Suprapubic skin (tissue), 4 donors: ENCODE measurements around the gene HBA1. TPM values are rescaled to one million over a fixed set of nuclear protein-coding genes. Genes with fewer than 3 reads are reported as not detected.

Experiments used
- DNase-seq, 2 donors: peaks; one replicate each; pipeline ENCODE4 v3.0.0-alpha.2; 2019; ENCODE audit warnings: low spot score in 2 of 2
- H3K27ac ChIP-seq: fragments of 200-600 bp; sonication (generic); one replicate; pipeline ENCODE4 v1.5.1; 2019
- H3K27me3 ChIP-seq: fragments of 200-600 bp; sonication (generic); one replicate; pipeline ENCODE4 v1.5.1; 2019
- H3K36me3 ChIP-seq: fragments of 200-600 bp; sonication (generic); one replicate; pipeline ENCODE4 v1.5.1; 2019
- H3K4me1 ChIP-seq: fragments of 200-600 bp; sonication (generic); one replicate; pipeline ENCODE4 v1.5.1; 2019
- H3K4me3 ChIP-seq: fragments of 200-600 bp; sonication (generic); one replicate; pipeline ENCODE4 v1.5.1; 2019; ENCODE audit warnings: mild to moderate bottlenecking
- H3K9me3 ChIP-seq: fragments of 200-600 bp; sonication (generic); one replicate; pipeline ENCODE4 v1.5.1; 2019
- CTCF ChIP-seq, 2 donors: fragments of 200-600 bp in 1 of 2; fragments of 450-650 bp in 1 of 2; sonication (generic) in 1 of 2; IDR thresholded peaks; one replicate each; pipeline ENCODE4 v1.5.1; 2016 to 2019; ENCODE audit warnings: antibody characterized with exemption in 2 of 2, mild to moderate bottlenecking in 1 of 2, moderate library complexity in 1 of 2
- EP300 ChIP-seq: sonication (generic); formaldehyde crosslinking; IDR thresholded peaks from one replicate; pipeline ENCODE4 v1.6.1; 2017; ENCODE audit warnings: antibody characterized with exemption
- POLR2A ChIP-seq, 2 donors: fragments of 450-650 bp; IDR thresholded peaks; one replicate each; pipeline ENCODE4 v1.6.1; 2017; ENCODE audit warnings: antibody characterized with exemption in 2 of 2, mild to moderate bottlenecking in 2 of 2, moderate library complexity in 2 of 2
- POLR2AphosphoS5 ChIP-seq, 3 donors: sonication (generic); formaldehyde crosslinking; IDR thresholded peaks; one replicate each; pipeline ENCODE4 v1.6.1; 2017; ENCODE audit warnings: antibody characterized with exemption in 3 of 3
- WGBS: methylation state at CpG from one replicate; pipeline ENCODE4 v1.1.5; 2018; 5-methylcytosine and 5-hydroxymethylcytosine counted together
- total RNA-seq, 4 donors: library from RNA; depleted of rRNA; stranded (reverse); fragments of >200 nt; gene quantifications; one replicate each; pipeline ENCODE4 v1.1.0, GENCODE V29; 2016

The HBA1 gene
- total RNA-seq, 4 donors from 2014 or later: 10.5 to 265 (median 77.7) TPM

- Histone ChIP-seq H3K4me3 (no peak overlapping the region), H3K27me3 (peaks cover 69% of the 10 kb centered on the region), H3K27ac (no peak overlapping the region), H3K36me3 (no peaks in the 10 kb centered on the region), H3K9me3 (no peaks in the 10 kb centered on the region), H3K4me1 (peaks cover 31% of the 10 kb centered on the region)
- DNase-seq: no peak
- TF ChIP-seq CTCF (IDR thresholded peaks at IDR 0.05): no peak
- TF ChIP-seq POLR2AphosphoS5 (IDR thresholded peaks at IDR 0.05): no peak
- TF ChIP-seq EP300: no peak
- no peak for TF ChIP-seq POLR2A (IDR thresholded peaks at IDR 0.05)
- WGBS: 4% methylated on average over 9 of the region's 13 CpGs
These were observed 928 bp downstream of the HBA1 start for GRCh38 chr16:177394-177822.

GRCh38 chr16:177981-178667, 1.6 kb downstream of the HBA1 start:
- peaks cover 31% of the 10 kb centered on the region for H3K4me1 ChIP-seq
- H3K27me3 ChIP-seq: peaks cover 68% of the 10 kb centered on the region
- H3K4me3 ChIP-seq: no peak overlapping the region
- H3K36me3 ChIP-seq: no peaks in the 10 kb centered on the region
- 64% methylated on average over 9 of the region's 11 CpGs for WGBS
- TF ChIP-seq POLR2AphosphoS5 (IDR thresholded peaks at IDR 0.05): no peak
- H3K9me3 ChIP-seq: no peaks in the 10 kb centered on the region
- no peak overlapping the region for H3K27ac ChIP-seq
- no peak for DNase-seq

GRCh38 chr16:178668-179015, 2.2 kb downstream of the HBA1 start:
- Histone ChIP-seq H3K4me1 (peaks cover 31% of the 10 kb centered on the region), H3K27me3 (peaks cover 63% of the 10 kb centered on the region), H3K36me3 (no peaks in the 10 kb centered on the region), H3K9me3 (no peaks in the 10 kb centered on the region), H3K27ac (no peak overlapping the region), H3K4me3 (no peak overlapping the region)
- TF ChIP-seq POLR2AphosphoS5 (IDR thresholded peaks at IDR 0.05): no peak
- no peak for TF ChIP-seq CTCF (IDR thresholded peaks at IDR 0.05)
- no peak for TF ChIP-seq EP300
- no peak for TF ChIP-seq POLR2A (IDR thresholded peaks at IDR 0.05)
- DNase-seq: no peak
- 85% methylated on average over 11 of the region's 11 CpGs for WGBS

- Histone ChIP-seq H3K4me3 (no peak overlapping the region), H3K27ac (no peak overlapping the region), H3K4me1 (peaks cover 30% of the 10 kb centered on the region), H3K36me3 (no peaks in the 10 kb centered on the region), H3K9me3 (no peaks in the 10 kb centered on the region), H3K27me3 (peaks cover 62% of the 10 kb centered on the region)
- no peak for TF ChIP-seq CTCF (IDR thresholded peaks at IDR 0.05)
- no peak for DNase-seq
- 78% methylated on average over 17 of the region's 17 CpGs for WGBS
These were observed 3.0 kb downstream of the HBA1 start for GRCh38 chr16:179211-180092.

- no peak within 1 kb of the TSS for H3K27ac ChIP-seq
- TF ChIP-seq CTCF (IDR thresholded peaks at IDR 0.05) (peak in 1 of 2 donors; percentile 22), POLR2A (IDR thresholded peaks at IDR 0.05) (no peak)
- H3K4me1 ChIP-seq: peaks cover 27% of the 10 kb centered on the region
- H3K9me3 ChIP-seq: no peaks in the 10 kb centered on the region
- H3K36me3 ChIP-seq: no peaks in the 10 kb centered on the region
- peaks cover 54% of the 10 kb centered on the region for H3K27me3 ChIP-seq
- WGBS: 43% methylated on average over 11 of the region's 59 CpGs
- DNase-seq: no peak
- H3K4me3 ChIP-seq: peak within 1 kb of the TSS; percentile 31
These were observed 3.7 kb downstream of the HBA1 start, which contains the start of gene HBQ1 for GRCh38 chr16:180101-180675. Gene HBQ1 (plus strand): TSS chr16:180459. CDS start chr16:180487, 28 bp downstream.
